Dedifferentiated amniotic fluid mesenchymal stem cell (primary cell): Measurements from ENCODE around the gene ZC2HC1C.
A peak's percentile ranks its signal among the peaks of the same experiment; 100 is the strongest.
"Not testable (repeated sequence)": the region's sequence is repeated elsewhere in the genome, so short reads cannot be mapped to it uniquely, and the experiment has no call there.

Source experiments
- DNase-seq: peaks from one replicate; pipeline ENCODE4 v3.0.0-alpha.2; 2016; ENCODE audit errors: extremely low spot score

ZC2HC1C gene

GRCh38 chr14:75053396-75054291 is 15.8 kb upstream of the ZC2HC1C start:
- DNase-seq: no peak

- DNase-seq: no peak
Measured at GRCh38 chr14:75054421-75054820, 15.0 kb upstream of the ZC2HC1C start.

GRCh38 chr14:75059642-75060041 is 9.8 kb upstream of the ZC2HC1C start:
- no peak for DNase-seq

- no peak for DNase-seq
Measured at GRCh38 chr14:75060420-75060819, 9.0 kb upstream of the ZC2HC1C start.

GRCh38 chr14:75063013-75063412 is 6.4 kb upstream of the ZC2HC1C start:
- DNase-seq: no peak

GRCh38 chr14:75063491-75064204 is 5.8 kb upstream of the ZC2HC1C start, which contains the start of gene ACYP1:
TSS of gene ACYP1 (minus strand) at chr14:75064024. CDS start at chr14:75063553, 471 bp downstream.
- DNase-seq: peak; percentile 83

GRCh38 chr14:75064205-75064567 is 5.3 kb upstream of the ZC2HC1C start:
- no peak for DNase-seq

- DNase-seq: no peak
Measured at GRCh38 chr14:75066691-75067090, 2.8 kb upstream of the ZC2HC1C start.

- no peak for DNase-seq
Measured at GRCh38 chr14:75067212-75067611, 2.2 kb upstream of the ZC2HC1C start.

GRCh38 chr14:75067765-75068164 is 1.7 kb upstream of the ZC2HC1C start:
- DNase-seq: not testable (repeated sequence)

GRCh38 chr14:75068294-75069120 is 934 bp upstream of the ZC2HC1C start:
- peak; percentile 44 for DNase-seq

- no peak for DNase-seq
Measured at GRCh38 chr14:75069811-75070145, 337 bp downstream of the ZC2HC1C start.

GRCh38 chr14:75070383-75070782 is 942 bp downstream of the ZC2HC1C start:
- DNase-seq: no peak

- DNase-seq: no peak
Measured at GRCh38 chr14:75077794-75078193, 8.4 kb downstream of the ZC2HC1C start.

GRCh38 chr14:75079521-75079920 is 10.1 kb downstream of the ZC2HC1C start:
- peak; percentile 38 for DNase-seq

GRCh38 chr14:75081660-75082229 is 12.3 kb downstream of the ZC2HC1C start:
- no peak for DNase-seq

- DNase-seq: no peak
Measured at GRCh38 chr14:75083271-75083670, 13.8 kb downstream of the ZC2HC1C start.

- DNase-seq: no peak
Measured at GRCh38 chr14:75084513-75084912, 15.1 kb downstream of the ZC2HC1C start.

GRCh38 chr14:75088153-75088552 is 18.7 kb downstream of the ZC2HC1C start:
- DNase-seq: no peak

GRCh38 chr14:75088566-75089373 is 19.3 kb downstream of the ZC2HC1C start:
- peak; percentile 65 for DNase-seq

- peak; percentile 18 for DNase-seq
Measured at GRCh38 chr14:75090353-75090752, 20.9 kb downstream of the ZC2HC1C start.
